IPS-20b (cell line): ENCODE data around the gene SLK.

Experiments used
- H3K27ac ChIP-seq: one replicate; pipeline ENCODE4 v1.5.1; 2013; ENCODE audit warnings: low read length
- H3K27me3 ChIP-seq: 2 replicates; pipeline ENCODE4 v1.6.1; 2013; ENCODE audit warnings: mild to moderate bottlenecking, low read length, inconsistent platforms; ENCODE audit not compliant: insufficient read depth
- H3K36me3 ChIP-seq: 2 replicates; pipeline ENCODE4 v1.6.1; 2013; ENCODE audit warnings: low read depth, mild to moderate bottlenecking, inconsistent platforms, low read length, moderate library complexity; ENCODE audit not compliant: insufficient read depth
- H3K4me1 ChIP-seq: 2 replicates; pipeline ENCODE4 v1.6.1; 2013; ENCODE audit warnings: mild to moderate bottlenecking, control low read depth, inconsistent platforms, low read length, moderate library complexity; ENCODE audit not compliant: insufficient read depth
- H3K4me3 ChIP-seq: 2 replicates; pipeline ENCODE4 v1.5.1; 2013; ENCODE audit warnings: mild to moderate bottlenecking, low read length, inconsistent platforms
- H3K9ac ChIP-seq: 2 replicates; pipeline ENCODE4 v1.6.1; 2013; ENCODE audit warnings: low read depth, mild to moderate bottlenecking, inconsistent platforms, low read length, moderate library complexity
- H3K9me3 ChIP-seq: 2 replicates; pipeline ENCODE4 v1.6.1; 2013; ENCODE audit warnings: mild to moderate bottlenecking, low read depth, low read length, inconsistent platforms; ENCODE audit not compliant: insufficient read depth

SLK gene

GRCh38 chr10:104035194-104036068 lies 68.5 kb downstream of the SLK start:
- Histone ChIP-seq H3K36me3 (no peaks in the 10 kb centered on the region), H3K4me3 (no peak overlapping the region), H3K9ac (no peak overlapping the region), H3K27ac (no peak overlapping the region), H3K27me3 (no peaks in the 10 kb centered on the region), H3K4me1 (peaks cover 5% of the 10 kb centered on the region; the same call in 1 of the 2 replicates), H3K9me3 (no peaks in the 10 kb centered on the region)

DNA sequence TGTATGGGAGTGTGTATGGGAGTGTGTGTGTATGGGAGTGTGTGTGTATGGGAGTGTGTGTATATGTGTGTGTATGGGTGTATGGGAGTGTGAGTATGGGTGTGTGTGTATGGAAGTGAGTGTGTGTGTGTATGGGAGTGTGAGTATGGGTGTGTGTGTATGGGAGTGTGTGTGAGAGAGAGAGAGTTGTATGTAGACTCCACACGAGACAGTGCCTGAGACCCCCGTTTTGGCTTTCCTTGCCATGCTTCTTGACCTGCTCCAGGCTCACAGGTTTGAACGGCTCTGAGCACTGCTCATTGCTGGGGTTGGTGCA lies 69.1 kb downstream of the SLK start:
- Histone ChIP-seq H3K27ac (no peak overlapping the region), H3K4me3 (no peak overlapping the region), H3K9me3 (no peaks in the 10 kb centered on the region), H3K9ac (no peak overlapping the region), H3K36me3 (no peaks in the 10 kb centered on the region), H3K27me3 (no peaks in the 10 kb centered on the region), H3K4me1 (peaks cover 5% of the 10 kb centered on the region; the same call in 1 of the 2 replicates)

DNA sequence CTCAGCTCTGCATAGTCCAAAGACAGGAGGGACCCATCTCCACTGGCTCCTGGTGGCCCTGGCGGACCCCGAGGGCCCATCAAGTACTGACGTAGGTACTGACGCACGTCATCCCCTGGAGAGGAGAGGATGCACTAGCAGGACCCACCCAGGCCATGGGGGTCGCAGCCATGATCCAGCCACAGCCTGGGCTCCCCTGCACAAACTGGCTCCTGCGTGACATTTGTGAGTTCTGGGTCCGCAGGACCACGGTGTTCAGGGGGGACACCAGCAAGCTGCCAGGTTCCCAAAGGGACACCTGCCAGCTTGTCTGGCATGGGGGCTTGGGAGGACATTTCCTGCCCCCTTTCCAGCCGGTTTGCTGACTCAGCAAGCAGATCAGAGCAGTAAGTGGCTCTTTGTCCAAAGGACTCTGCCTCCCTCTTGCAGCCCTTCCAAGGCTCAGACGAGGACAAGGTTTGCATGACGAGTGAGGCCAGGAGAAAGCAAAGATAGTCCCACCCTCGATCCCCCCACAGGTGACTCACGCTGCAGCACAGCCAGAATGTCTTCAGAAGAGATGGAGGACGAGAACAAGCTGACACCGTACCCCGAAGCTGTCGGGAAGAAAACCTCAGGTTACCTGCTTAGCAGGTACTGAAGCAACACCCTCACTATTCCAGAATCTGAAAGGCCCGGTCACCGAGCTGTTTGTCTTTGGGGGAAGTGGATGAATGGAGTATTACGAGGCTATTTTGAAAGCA lies 69.7 kb downstream of the SLK start:
- Histone ChIP-seq H3K27me3 (no peaks in the 10 kb centered on the region), H3K9ac (no peak overlapping the region), H3K27ac (no peak overlapping the region), H3K4me1 (peaks cover 5% of the 10 kb centered on the region; the same call in 1 of the 2 replicates), H3K36me3 (no peaks in the 10 kb centered on the region), H3K4me3 (no peak overlapping the region), H3K9me3 (no peaks in the 10 kb centered on the region)

GRCh38 chr10:104037261-104037951 lies 70.5 kb downstream of the SLK start:
- no peaks in the 10 kb centered on the region; the same call in 1 of the 2 replicates for H3K4me1 ChIP-seq
- no peak overlapping the region for H3K9ac ChIP-seq
- H3K4me3 ChIP-seq: no peak overlapping the region
- H3K36me3 ChIP-seq: no peaks in the 10 kb centered on the region
- H3K9me3 ChIP-seq: no peaks in the 10 kb centered on the region
- H3K27ac ChIP-seq: no peak overlapping the region
- no peaks in the 10 kb centered on the region for H3K27me3 ChIP-seq

DNA sequence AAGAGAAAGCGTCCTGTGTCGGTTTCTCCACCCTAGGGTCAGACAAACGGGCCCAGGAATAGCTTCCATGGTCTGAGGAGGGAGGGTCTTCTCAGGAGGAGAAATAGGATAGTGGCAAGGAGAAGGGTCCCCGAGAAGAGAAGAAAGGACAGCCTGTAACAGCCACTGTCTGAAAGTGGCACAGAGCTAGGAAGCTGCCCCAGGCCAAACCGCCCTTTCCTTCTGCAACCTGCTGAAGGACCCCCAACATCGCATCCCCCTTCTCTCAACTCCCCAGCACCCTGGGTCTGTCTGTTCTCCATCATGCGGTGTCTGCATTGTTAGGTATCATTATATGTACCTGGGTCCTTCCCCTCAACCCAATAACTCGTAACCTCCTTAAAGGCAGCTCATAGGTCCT lies 71.6 kb downstream of the SLK start:
- Histone ChIP-seq H3K4me3 (no peak overlapping the region), H3K27me3 (no peaks in the 10 kb centered on the region), H3K36me3 (no peaks in the 10 kb centered on the region), H3K27ac (no peak overlapping the region), H3K9me3 (no peaks in the 10 kb centered on the region), H3K4me1 (no peaks in the 10 kb centered on the region), H3K9ac (no peak overlapping the region)

GRCh38 chr10:104038958-104039752 lies 72.2 kb downstream of the SLK start:
- H3K27me3 ChIP-seq: no peaks in the 10 kb centered on the region
- no peak overlapping the region for H3K9ac ChIP-seq
- no peaks in the 10 kb centered on the region for H3K9me3 ChIP-seq
- no peak overlapping the region for H3K4me3 ChIP-seq
- no peak overlapping the region for H3K27ac ChIP-seq
- no peaks in the 10 kb centered on the region for H3K4me1 ChIP-seq
- H3K36me3 ChIP-seq: no peaks in the 10 kb centered on the region

- Histone ChIP-seq H3K27me3 (no peaks in the 10 kb centered on the region), H3K27ac (no peak overlapping the region), H3K36me3 (no peaks in the 10 kb centered on the region)
Observed at GRCh38 chr10:104040382-104040781, 73.4 kb downstream of the SLK start.

DNA sequence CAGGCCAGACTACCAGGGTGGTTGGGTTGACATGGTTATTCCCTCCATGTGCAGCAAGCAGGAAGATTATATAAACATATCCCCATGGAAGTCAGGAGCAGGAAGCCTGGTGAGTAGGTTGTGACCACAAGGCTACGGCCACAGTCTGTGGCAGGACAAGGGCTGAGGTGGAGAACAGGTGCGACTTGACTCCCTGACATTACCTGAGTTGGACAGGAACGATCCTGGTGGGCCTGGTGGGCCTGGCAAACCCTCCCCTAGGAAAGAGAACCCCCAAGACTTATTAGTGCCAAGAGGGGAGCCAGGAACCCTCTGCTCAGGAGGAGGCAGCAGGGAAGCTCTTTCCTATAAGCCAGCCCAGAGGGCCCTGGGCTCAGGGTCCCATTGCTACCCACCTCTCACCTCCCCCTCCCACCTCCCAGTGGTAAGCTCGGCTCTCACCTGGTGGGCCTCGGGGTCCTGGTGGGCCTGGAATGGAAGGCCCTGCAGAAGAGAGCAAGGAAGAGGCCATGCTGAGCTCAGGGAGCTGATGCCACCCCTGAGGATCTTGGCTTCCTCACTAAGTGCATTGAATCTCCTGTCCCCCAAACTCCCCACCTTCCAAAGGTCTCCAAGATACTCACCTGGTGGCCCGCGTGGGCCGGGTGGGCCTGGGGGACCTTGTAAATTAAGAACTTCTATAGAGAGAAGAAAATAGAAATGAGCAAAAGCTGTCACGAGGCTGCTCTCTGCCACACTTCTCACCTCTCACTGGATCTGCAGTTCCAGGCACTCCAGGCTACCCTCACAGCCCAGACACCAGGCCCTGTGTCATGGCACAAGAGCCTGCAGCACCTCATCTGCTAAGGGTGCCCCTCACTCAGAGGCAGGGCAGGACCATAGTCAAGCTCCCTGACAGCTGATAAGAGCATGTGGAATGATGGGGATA lies 74.2 kb downstream of the SLK start:
- H3K4me1 ChIP-seq: no peaks in the 10 kb centered on the region
- no peak overlapping the region for H3K4me3 ChIP-seq
- no peak overlapping the region for H3K9ac ChIP-seq
- no peaks in the 10 kb centered on the region for H3K27me3 ChIP-seq
- H3K36me3 ChIP-seq: no peaks in the 10 kb centered on the region
- no peaks in the 10 kb centered on the region for H3K9me3 ChIP-seq
- no peak overlapping the region for H3K27ac ChIP-seq

More at GRCh38 chr10:104040382-104040781, 73.4 kb downstream of the SLK start:
- no peak overlapping the region for H3K9ac ChIP-seq
- no peak overlapping the region for H3K4me3 ChIP-seq
- no peaks in the 10 kb centered on the region for H3K4me1 ChIP-seq
- no peaks in the 10 kb centered on the region for H3K9me3 ChIP-seq

DNA sequence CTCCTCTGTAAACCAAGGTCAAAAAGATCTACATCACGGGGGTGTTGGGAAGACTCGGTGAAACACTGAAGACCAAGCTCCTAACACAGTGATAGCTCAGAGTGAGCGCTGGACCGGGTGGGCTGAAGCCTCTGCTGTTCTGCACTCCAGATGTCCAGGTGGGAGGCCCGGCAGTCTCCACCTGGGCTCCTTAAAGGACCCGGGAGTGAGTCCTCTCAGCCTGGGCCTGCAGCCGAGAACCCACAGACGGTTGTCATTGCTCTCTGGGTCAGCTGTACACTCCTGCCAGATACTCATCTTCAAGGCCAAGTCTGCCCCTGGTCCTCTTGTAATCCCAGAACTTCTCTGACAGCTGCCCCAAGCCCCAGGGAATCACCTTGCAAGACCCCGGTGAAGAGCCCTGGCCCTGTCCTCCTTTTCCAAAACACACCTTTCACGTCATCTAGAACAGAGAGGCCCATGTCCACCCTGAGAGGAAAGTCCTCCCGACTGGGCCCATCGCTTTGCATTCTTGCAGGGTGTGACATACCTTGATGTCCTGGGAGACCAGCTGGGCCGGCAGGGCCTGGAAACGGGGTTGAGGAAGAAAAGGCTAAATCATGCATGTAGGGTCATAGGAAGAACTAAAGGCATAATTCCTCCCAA lies 75.1 kb downstream of the SLK start:
- Histone ChIP-seq H3K27me3 (no peaks in the 10 kb centered on the region), H3K27ac (no peak overlapping the region), H3K4me1 (no peaks in the 10 kb centered on the region), H3K36me3 (no peaks in the 10 kb centered on the region), H3K4me3 (no peak overlapping the region), H3K9me3 (no peaks in the 10 kb centered on the region), H3K9ac (no peak overlapping the region)

DNA sequence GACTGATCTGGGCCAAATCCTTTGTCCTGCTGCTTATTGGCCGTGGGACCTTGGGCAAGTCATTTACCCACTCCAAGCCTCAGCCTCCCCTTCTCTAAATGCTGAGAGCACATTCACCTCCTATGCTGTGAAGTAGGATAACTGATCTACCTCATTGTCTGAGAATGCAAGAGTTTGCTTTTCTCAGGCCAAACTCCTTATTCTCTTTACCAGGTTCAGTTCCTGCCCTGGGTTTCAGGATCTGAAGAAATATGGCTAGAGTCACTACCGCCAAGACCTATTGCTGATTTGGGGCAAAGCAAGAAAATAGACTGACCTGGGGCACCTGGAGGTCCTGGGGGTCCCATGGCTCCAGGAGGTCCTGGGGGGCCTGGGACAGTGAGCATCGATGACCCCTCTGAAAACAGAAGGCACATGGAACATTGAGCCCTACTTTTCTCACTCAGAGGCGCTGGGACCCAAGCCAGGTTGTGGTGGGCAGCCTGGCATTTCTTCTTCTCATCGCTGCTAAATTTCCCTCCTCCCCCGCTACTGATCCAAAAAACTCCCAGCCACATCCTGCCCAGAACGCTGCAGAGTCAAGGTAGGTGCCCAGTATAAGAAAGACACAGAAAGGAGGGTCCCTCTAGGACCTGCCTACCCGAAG lies 76.4 kb downstream of the SLK start:
- no peak overlapping the region for H3K9ac ChIP-seq
- no peak overlapping the region for H3K4me3 ChIP-seq
- no peaks in the 10 kb centered on the region for H3K36me3 ChIP-seq
- no peaks in the 10 kb centered on the region for H3K27me3 ChIP-seq
- H3K27ac ChIP-seq: no peak overlapping the region
- no peaks in the 10 kb centered on the region for H3K4me1 ChIP-seq
- H3K9me3 ChIP-seq: no peaks in the 10 kb centered on the region
